Hematopoietic multipotent progenitor cell treated with erythropoietin and hydrocortisone succinate and interleukin-3 and kit ligand, for 8 days (in vitro differentiated cells): ENCODE results near the gene RUVBL2.

Experiments
- DNase-seq: peaks from one replicate; pipeline ENCODE4 v3.0.0-alpha.2; 2015

RUVBL2 gene

DNA sequence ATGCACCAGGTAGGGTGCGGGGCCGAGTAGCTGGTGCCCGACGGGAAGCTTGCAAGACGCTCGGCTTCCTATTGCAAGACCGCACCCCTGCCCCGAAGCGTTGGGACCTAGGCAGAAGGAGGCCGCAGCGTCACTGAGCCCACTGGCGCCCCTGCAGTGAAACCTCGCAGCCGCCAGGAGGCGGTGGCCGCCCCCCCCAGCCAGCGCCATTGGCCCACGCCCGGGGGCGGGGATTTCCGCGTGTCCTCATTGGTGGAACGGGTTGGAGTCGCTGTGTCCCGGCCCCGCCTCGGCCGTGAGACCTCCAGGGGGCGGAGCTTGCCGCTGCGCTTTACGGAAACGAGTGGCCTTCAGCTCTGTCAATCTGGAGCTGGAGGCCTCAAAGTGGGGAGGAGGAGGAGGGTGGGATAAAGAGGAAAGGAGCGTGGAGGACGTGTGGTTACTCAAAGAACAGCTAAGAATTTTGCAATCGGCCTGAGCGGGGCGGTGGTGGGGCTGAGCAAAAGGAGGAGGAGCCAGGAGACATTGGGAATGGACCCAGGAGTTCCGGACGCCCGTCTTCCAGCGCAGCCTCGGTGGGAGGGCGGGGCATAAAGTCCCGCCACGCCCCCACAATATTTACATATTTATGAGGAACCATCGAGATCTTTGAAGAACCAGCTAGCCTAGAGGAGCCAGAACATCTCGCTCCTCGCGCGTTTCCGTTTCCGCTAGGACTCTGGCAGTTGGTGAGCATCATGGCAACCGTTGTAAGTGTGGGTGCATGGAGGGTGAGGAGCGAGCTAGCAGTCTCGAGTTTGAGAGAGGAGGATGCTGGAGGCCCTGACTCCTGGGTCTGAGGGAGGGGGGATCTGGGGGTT lies at the start of gene RUVBL2, which contains the start of gene GYS1:
Gene RUVBL2 (plus strand): TSS at position 713 of the 860 bp plus-strand sequence. CDS start 25 bp downstream, at position 738.
Gene GYS1 (minus strand): TSS at position 135 of the 860 bp plus-strand sequence. CDS start 197 bp downstream, outside the sequence.
- DNase-seq = peak; percentile 99

DNA sequence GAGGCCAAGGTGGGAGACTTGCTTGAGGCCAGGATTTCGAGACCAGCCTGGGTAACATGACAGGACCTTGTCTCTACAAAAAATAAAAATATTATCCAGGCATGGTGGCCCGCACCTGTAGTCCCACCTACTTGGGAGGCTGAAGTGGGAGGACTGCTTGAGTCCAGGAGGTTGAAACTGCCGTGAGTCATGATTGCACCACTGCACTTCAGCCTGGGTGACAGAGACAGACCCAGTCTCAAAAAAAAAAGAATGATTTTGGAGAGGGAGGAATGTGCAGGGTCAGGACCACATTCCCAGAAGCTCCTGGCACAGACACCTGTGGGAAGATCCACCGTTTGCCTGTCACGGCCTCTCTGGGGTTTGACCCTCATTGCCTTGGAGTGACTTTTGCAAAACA lies 48.3 kb upstream of the RUVBL2 start:
- no peak for DNase-seq

DNA sequence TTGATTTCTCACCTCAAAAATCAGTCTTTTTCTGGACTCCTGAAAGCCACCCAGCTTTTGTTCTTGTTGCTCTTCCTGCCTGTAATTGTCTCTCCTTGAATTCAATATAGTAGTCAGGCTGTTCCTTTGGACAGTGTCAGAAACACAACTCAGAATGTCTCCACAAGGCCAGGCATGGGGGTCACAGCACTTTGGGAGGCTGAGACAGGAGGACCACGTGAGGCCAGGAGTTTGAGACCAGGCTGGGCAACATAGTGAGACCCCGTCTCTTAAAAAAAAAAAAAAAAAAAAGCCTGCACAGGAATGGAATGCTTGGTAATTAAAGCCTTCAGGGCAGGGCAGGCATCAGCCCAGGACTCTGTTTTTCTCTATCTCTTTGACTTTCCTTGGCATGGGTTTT lies 47.9 kb upstream of the RUVBL2 start:
- no peak for DNase-seq

DNA sequence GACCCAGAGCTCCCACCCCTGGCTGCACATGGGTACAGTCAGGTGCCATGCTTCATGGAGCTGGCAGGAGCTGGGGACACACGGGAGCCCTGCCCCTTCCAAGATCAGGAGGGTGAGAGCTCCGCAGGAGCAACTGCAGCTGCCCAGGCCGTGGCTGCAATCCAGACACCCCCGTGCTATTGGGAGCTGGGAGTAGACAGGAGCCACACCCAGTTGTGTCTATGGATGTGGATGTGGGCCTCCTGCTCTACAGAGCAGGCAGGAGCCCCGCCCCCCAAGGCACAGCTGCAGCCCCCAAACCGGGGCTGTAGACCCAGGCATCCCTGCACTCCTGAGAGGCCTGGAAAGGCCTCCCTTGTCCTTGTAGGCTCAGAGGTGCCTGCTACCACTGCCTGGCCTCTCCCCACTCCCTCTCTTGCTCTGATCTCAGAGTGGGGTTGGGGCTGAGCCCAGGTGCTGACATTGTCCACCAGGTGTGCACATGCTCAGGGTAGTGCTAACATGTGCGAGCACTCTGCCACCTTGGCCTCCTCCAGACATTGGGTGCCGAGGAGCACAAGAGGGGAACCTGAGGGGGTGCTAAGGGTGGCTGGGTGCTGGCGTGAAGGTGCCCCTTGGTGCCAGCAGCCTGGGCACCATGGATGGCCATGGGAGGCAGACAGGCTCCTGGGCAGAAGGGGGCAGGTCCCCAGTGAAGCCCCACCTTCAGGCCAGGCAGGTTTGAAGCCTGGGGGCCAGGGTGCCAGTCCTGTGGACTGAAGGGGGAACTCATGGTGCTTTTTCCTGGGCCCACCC lies 47.0 kb upstream of the RUVBL2 start:
- no peak for DNase-seq

DNA sequence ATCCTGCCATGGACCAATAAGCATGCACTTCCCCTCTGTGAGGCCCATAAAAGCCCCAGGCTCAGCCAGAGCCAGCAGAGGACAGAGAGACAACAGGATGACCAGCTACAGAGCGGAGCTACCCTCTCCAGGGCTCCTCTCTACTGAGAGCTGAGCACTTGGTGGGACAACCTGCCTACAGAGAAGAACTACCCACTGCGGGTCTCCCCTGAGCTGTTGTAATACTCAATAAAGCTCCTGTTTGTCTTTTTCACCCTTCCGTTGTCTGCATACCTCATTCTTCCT lies 46.5 kb upstream of the RUVBL2 start:
- DNase-seq = no peak

DNA sequence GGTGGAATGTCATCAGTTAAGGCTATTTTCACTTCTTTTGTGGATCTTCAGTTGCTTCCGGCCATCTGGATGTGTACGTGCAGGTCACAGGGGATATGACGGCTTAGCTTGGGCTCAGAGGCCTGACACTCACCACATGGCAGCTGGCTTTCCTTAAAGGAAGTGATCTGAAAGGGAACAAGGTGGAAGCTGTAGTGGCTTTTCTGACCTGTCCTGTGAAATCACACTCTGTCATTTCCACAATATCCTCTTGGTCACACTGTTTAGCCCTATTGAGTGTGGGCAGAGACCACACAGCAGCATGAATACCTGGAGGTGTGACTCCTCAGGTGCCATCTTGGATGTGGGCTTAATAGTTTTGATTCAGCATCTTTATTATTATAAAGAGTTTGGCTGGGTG lies 43.5 kb upstream of the RUVBL2 start:
- no peak for DNase-seq

DNA sequence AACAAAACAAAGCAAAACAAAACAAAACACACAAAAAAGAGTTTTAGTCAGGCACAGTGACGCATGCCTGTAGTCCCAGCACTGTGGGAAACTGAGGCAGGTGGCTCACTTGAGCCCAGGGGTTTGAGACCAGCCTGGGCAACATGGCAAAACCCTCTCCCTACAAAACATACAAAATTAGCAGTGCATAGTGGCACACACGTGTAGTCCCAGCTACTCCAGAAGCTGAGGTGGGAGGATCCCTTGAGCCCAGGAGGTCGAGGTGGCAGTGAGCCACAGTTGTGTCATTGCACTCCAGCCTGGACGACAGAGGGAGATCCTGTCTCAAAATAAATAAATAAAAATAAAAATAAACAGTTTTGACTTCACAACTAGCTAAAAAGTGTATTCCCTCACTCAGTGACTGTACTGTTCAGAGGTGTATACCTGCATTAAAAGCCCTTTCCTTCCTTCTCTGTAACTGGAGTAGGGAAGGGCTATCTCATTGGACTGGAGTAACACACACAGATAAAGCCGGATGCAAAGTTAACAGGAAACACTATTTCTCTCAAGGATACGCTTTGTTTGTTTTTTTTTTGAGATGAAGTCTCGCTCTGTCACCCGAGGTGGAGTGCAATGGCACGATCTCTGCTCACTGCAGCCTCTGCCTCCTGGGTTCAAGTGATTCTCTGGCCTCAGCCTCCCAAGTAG lies 42.7 kb upstream of the RUVBL2 start:
- DNase-seq = no peak

DNA sequence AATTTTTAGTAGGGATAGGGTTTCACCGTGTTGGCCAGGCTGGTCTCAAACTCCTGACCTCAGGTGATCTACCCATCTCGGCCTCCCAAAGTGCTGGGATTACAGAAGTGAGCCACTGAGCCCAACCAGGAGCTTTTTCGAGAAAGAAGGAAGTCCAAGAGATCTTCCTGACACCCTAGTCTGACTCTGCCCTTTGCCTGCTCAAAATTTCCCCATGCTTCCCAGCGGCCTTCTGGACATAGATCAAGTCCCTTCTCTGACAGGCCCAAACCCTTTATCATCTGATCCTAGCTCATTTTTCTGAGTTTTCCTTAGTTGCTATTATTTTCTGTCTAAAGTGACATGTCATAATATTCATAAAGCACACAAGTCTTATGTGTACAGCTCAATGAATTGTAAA lies 40.5 kb upstream of the RUVBL2 start:
- DNase-seq = no peak

DNA sequence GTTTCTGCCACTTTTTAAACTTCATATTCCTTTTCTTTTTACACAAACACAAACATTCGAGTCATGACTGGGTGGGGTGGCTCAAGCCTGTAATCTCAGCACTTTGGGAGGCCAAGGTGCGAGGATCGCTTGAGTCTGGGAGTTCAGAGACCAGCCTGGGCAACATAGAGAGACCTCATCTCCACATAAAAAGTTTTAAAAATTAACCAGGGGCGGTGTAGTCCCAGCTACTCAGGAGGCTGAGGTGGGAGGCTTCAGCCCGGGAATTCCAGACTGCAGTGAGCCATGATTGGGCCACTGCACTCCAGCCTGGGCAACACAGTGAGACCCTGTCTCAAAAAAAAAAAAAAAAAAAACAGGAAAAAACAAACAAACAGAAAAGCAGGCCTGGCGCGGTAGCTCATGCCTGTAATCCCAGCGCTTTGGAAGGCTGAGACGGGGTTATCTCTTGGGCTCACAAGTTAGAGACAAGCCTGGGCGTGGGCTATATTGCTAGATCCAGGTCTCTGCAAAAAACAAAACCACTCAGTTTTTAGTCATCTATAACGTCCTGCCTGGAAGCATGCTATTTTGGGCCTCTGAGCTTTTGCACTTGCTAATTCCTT lies 39.6 kb upstream of the RUVBL2 start:
- DNase-seq = no peak

DNA sequence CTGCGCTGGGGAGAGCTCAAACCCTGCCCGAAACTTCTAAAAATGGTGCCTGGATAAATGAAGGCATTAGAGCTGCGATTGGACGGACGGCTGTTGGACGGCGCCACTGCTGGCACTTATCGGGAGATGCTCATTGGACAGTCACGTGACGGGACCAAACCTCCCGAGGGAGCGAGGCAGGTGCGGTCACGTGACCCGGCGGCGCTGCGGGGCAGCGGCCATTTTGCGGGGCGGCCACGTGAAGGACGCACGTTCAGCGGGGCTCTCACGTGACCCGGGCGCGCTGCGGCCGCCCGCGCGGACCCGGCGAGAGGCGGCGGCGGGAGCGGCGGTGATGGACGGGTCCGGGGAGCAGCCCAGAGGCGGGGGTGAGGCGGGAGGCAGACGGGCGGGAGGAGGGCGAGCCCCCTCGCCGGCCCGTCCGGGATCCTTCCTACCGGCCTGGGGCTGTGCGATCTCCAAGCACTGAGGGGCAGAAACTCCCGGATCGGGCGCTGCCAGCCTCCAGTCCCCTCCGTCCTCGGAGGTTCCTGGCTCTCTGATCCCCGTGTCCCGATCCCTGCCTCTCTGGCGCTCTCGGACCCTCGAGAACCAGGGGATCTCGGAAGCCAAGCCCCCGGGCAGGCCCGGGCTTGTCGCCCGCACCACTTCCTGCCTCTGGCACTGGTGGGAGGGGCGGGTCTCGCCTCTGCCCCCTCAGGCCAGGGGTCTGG lies 38.9 kb upstream of the RUVBL2 start, which contains the start of gene BAX:
Gene BAX (plus strand): TSS at position 281 of the 713 bp plus-strand sequence. CDS start 54 bp downstream, at position 335.
- peak; percentile 99 for DNase-seq

DNA sequence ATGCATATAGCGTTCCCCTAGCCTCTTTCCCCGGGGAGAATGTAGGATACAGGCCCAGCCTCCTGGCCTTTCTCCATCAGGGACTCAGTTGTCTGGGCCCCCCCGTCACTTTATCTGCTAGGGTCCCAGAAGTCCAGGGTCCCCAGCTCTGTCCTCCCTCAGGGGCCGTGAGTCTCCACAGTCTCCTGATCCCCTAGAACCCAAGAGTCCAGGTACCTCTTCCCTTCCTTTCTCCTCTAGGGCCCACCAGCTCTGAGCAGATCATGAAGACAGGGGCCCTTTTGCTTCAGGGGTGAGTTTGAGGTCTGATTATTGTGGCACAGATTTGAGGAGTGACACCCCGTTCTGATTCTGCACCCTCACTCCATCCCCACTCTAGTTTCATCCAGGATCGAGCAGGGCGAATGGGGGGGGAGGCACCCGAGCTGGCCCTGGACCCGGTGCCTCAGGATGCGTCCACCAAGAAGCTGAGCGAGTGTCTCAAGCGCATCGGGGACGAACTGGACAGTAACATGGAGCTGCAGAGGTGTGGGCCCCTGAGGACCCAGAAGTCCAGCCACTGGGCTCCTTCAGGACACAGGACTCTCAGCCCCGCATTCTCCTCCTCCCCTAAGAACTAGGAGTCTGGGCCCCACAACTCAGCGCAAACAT lies 38.3 kb upstream of the RUVBL2 start:
- no peak for DNase-seq

DNA sequence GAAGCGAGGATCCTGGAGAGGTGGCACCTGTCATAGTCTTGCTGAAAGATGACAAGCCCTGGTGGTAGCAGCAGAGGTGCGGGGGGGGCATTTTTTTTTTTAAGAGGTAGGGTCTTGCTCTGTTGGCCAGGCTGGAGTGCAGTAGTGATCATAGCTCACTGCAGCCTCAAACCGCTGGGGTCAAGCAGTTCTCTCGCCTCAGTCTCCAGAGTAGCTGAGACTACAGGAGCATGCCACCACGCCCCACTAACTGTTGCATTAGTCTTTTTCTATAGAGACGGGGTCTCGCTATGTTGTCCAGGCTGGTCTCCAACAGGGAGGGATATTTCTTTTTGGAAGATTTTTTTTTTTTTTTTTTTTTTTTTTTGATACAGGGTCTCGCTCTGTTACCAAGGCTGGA lies 35.7 kb upstream of the RUVBL2 start:
- no peak for DNase-seq

DNA sequence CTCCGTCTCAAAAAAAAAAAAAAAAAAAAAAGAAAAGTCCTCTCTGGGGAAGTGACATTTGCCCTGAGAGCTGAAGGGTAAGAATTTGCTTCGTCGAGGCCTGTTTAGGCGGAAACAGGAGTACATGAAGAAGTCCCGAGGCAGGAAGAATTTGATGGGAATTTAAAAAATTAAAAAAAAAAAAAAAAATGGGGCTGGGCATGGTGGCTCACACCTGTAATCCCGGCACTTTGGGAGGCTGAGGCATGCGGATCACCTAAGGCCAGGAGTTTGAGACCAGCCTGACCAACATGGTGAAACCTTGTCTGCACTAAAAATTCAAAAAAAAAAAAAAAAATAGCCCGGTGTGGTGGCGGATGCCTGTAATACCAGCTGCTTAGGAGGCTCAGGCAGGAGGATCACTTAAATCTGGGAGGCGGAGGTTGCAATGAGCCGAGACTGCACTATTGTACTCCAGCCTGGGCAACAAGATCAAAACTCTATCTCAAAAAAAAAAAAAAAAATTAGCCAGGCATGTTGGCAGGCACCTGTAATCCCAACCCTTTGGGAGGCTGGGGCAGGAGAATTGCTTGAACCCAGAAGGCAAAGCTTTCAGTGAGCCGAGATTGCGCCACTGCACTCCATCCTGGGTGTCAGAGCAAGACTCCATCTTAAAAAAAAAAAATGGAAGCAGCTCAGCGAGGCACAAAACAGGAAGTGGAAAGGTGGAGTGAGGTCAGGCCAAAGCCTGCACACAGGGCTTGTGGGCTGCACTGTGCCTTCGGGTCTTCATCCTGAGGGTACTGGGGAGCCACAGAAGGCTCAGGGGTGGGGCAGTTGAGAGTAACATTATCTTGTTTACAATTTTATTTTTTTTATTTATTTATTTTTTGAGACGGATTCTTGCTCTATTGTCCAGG lies 34.1 kb upstream of the RUVBL2 start:
- no peak for DNase-seq

DNA sequence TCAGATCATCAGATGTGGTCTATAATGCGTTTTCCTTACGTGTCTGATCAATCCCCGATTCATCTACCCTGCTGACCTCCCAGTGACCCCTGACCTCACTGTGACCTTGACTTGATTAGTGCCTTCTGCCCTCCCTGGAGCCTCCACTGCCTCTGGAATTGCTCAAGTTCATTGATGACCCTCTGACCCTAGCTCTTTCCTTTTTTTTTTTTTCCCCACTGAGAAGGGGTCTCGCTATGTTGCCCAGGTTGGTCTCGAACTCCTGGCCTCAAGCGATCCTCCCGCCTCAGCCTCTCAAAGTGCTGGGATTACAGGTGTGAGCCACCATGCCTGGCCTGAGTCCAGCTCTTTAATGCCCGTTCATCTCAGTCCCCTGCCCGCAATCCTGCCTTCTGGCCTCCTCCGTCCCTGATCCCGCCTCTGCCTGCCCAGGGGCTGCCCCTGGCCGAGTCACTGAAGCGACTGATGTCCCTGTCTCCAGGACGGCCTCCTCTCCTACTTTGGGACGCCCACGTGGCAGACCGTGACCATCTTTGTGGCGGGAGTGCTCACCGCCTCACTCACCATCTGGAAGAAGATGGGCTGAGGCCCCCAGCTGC lies 32.5 kb upstream of the RUVBL2 start:
- no peak for DNase-seq

DNA sequence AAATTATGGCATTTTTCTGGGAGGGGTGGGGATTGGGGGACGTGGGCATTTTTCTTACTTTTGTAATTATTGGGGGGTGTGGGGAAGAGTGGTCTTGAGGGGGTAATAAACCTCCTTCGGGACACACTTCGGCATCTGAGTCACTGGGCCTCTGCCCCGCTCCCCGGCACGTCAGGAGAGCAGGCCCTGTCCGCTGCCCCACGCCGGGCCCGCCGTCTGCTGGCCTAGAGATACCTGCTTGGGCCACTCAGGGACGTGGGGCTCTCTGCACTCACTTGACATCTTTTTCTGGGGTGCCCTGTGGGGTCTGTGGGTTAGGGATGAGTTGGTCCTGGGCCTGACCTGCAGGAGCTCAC lies 32.0 kb upstream of the RUVBL2 start:
- DNase-seq = no peak

DNA sequence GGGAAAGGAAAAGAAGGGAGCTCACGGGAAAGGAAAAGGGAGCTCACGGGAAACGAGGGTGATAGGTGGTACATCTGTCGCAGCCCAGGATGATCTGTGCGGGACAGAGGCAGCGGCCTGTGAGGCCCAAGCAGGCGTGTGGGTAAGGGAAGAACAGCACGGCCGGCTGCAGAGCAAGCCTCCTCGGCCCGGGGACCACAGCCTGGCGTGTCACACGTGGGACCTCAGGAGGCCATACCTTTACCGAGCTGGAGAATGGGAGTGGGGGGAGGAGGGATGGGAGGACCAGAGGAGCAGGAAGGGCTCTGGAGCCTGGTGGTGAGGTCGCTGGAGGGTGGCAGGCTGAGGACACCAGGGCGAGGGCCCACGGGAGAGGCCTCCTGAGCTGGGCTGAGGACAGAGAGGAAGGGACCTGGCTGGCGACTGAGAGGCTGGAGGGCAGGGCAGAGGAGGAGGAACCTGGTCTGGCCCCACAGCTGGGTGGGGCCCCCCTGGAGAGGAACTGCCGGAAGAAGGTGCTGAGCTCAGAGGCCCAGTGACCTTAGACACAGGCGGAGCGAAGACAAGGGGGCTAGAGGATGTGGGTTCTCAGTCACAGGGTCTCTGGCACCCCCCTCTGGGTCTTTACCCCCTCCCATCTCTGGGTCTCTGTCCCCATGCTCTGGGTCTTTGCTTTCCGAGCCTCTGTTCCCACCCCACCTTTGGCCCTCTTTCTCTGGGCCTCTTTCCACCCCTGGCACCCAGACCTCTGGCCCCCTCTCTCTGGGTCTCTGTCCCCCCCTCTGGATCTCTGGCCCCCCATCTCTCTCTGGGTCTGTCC lies 31.4 kb upstream of the RUVBL2 start:
- peak; percentile 89 for DNase-seq

DNA sequence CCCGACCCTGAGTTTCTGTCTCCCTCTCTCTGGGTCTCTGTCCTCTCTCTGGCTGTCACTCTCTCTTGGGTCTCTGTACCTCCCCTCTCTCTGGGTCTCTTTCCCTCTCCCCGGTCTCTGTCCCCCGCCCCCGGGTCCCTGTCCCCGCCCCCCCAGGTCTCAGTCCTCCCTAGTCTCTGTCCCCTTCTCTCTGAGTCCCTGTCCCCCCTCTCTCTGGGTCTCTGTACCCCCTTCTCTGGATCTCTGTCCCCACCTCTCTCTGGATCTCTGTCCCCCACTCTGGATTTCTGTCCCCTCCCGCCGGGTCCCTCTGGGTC lies 30.9 kb upstream of the RUVBL2 start:
- DNase-seq = no peak

DNA sequence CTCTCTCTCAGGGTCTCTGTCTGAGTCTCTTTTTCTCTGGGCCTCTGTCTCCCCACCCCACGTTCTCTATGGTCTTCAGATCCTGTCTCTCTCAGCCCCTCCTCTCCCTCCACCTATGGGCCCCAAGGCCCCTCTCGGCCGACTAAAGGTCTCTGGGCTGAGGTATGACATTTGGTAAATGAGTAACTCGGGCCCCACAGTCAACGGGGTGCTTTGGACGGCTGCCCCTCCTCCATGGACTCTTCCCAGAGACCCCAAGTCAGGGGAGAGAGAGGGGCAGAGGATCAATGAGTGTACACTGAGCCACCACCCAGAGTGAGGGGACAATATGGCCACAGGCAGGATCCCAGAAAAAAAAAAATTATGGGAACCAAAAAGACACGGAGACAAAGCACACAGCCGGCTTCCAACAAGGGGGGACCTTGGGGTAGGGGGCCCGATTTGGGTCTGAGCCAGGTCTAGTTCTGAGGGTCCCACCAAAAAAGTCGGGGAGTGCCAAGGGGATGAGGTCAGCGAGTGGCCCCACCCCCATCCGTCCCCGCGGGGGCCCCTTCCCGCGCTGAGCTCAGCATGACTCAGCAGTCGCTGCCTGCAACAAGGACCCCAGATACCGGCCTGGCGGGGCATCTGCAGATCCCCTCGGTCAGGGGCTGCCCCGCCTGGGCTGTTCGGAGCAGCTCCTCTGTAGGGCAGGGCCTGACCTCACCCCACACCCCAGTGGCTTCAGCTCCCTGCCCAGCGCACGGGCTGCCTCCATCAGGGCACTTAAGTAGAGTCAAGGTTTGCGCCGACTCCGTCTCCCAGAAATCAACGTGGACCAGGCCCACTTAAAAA lies 30.1 kb upstream of the RUVBL2 start:
- DNase-seq = peak; percentile 86
